ENCODE data around the gene FKBP8.

Gene FKBP8

DNA sequence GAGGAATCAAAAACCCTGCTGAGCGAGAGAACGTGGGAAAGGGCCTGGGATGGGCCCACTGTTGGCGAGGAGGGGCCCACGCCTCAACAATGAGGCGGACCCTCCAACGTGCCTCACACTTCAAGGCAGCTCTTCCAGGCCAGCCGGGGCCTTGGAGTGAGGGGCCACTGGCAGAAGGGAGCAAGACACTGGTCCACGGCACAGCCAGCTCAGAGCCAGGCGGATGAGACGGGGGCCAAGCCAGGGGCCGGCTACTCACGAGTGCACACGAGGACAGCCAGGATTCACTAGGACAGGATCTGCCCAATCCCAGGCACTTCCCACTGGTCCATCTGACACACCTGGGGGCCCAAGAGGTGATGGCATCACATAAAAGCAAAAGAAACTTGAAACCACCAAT is 42.0 kb downstream of the FKBP8 start:
- no peak for ATAC-seq

DNA sequence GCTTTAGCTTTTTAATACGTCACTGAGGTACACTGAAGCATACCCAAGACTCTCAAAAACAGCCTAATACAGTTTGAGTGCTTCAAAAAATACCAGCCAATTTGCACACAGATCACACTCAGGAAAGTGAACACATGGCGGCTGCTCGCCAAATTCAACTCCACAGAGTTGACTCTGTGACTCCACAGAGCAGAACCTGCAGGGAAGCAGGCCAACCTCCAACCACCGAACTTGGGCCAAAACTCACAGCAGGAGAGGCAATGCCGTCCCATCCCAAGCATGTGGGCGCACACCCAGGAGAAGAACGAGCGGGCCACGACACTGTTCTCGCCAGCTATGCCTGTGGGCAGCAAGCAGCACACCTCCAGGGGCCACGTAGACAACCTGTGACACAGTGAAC is 42.6 kb downstream of the FKBP8 start:
- ATAC-seq, result no peak

DNA sequence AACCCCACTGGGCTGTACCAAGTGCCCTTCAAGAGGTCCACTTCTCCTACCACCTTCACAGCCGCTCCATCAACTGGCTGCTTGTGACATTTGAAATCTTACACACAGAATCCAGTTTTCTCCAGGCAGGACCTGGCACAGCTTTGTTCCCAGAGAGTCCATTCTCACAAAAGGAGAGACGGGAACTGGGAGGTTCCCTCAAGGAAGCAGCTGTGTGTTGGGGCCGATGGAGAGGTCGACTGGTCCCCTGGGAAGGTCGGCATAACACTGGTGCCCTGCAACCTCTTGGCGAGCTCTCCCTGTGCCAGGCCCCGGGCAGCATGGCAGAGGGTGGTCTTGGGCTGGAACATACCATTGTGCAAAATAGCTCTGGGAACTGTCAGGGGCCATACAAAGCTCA is 43.0 kb downstream of the FKBP8 start:
- ATAC-seq, result no peak

DNA sequence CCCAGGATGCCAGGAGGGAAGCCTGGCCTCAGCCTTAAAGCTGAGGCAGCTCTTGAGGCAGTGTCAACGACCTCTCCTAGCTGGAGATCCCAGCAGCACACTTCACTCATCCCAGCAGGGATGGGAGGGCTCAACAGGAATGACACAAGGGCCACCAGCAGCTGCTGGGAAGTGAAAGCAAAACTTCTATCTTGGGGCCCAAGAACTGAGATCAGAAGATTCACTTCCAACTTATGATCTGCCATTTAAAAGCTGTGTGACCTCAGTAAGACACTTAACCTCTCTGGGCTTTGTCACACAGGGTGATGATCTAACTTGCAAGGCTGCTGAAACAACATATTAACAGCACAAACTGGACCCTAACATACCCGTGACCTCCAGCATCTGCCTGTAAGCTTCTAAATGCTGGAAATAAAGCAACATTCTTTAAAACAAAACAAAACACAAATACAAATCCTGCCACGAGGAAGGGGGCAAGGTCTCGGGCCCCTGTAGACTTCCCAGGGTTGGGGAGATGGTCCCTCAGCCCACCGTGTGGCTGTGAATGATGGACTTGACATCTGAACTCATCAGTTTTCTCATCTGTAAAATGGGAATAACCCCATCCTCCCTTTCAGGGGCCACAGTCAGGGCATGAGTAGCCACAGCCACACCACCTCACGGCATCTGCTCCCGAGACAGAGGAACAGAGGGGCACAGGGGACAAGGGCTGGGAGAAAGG is 44.2 kb downstream of the FKBP8 start:
- ATAC-seq, result peak in 1 of 2 donors; percentile 12

DNA sequence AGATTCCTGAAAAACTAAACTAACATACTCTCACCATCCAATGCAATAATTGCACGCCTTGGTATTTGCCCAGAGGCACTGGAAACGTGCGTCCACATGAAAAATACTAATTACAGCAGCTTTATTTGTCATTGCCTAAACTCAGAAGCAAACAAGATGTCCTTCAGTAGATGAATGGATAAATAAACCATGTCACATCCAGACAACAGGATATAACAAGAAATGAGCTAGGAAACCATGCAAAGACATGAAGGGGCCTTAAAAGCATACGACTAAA is 46.5 kb downstream of the FKBP8 start:
- no peak for ATAC-seq

DNA sequence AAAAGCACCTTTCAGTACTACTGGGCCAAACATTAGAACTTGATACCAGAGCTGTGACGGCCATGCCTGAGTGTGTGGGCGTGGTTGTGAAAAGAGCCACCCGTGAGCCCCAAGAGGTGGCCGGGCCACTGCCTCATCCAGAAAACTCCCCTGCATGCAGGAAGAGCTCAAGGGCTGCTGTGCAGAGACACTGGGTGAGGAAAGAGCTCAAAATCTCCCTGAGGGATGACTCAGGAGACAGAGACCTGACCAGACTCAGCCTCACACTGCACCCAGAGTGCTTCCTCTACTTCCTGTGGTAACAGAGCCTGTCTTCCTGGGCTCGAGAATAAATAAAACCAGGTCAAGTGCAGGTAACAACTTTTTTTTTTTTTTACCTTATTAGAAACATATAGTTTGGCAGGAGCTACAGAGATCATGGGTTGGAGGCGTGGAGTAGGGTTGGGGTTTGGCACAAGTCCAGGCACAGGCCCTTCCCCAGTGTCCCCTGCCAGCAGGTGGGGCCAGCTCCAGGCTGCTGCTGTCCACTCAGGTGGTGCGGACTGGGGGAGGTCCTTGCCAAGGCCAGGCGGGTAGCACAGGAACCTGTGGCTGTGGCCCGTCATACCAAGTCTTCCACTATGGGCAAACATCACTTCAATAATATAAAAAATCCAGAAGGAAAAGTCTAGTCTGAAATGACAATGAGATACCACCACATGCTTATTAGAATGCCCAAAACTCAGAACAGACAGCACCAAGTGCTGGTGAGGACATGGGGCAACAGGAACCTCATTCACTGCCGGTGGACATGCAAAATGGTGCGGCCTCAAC is 47.0 kb downstream of the FKBP8 start:
- peak; percentile 97 for ATAC-seq

DNA sequence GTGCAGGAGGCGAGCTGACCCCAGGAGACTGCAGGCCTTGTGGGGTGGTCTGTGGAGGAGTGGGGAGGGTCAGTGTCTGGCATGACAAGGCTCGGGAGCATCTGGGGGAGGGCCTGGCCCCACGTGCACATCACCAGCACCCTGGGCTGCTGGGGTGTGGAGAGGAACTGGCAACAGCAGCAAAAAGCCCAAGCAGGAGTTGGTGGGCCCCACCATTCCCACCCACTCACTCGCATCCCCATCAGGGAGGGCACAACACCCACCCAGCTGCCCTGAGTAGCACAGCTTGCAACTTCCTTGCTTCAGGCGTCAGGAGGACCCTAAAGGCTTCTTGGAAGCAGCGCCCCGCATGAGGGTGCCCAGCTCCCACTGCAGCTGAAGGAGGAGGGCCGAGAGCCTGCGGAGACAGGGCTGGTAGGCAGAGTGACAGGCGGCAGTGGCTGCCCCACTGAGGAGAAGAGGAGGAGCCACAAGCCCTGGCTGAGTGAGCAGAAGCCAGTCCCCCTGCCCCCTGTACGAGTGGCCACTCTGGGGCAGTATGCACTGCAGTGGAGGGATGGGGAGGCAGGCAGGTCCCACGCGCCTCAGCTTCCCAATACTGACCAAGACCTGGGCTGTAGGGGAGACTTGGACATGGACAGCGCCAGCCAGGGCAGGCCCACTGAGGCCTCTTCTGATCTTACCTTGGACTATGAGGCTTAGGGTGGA is 48.0 kb downstream of the FKBP8 start:
- ATAC-seq, result no peak

DNA sequence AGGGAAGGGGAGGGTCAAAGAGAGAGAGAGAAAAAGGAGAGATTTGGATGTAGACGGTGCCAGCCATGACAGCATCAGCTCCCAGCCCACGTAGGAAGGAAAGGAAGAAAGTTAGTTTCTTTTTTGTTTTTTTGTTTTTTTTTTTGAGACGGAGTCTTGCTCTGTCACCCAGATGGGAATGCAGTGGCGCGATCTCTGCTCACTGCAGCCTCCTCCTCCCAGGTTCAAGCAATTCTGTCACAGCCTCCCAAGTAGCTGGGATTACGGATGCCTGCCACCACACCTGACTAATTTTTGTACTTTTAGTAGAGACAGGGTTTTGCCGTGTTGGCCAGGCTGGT is 49.1 kb downstream of the FKBP8 start:
- peak in 1 of 2 donors; percentile 9 for ATAC-seq

DNA sequence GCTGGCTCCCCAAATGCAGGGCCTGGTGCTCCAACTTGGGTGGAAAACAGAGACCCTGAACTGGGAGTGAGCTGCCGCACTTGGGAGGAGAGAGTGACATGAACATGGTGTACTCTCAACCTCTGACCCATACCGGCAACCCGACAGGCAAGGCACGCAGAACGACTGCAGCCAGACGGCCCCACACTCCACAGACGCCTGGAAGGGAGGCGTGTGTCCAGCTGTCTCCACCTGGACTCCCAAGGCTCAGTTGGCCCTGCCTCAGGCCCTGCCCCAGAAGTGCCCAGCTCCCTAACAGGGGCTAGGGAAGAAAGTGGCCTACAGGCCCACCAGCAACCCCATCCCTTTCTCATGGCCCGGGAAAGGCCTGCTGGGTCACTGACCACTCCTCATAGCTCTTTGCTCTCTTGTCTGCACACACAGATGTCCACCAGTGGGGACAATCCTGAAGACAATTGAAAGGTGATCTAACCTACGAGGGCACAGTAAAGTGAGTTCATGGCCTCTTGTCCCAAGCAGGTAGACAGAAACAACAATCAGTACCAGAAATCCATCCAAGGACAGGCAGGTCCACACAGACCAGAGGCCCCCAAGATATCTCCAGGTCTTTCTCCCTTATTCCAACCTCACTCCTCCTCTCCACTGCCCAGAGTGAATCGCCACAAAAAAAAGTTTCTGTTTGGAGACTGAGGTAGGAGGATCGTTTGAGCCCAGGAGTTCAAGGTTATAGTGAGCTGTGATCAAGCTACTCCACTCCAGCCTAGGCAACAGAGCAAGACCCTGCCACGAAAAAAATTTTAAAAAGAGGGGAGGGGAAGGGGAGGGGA is 49.7 kb downstream of the FKBP8 start:
- no peak for ATAC-seq

DNA sequence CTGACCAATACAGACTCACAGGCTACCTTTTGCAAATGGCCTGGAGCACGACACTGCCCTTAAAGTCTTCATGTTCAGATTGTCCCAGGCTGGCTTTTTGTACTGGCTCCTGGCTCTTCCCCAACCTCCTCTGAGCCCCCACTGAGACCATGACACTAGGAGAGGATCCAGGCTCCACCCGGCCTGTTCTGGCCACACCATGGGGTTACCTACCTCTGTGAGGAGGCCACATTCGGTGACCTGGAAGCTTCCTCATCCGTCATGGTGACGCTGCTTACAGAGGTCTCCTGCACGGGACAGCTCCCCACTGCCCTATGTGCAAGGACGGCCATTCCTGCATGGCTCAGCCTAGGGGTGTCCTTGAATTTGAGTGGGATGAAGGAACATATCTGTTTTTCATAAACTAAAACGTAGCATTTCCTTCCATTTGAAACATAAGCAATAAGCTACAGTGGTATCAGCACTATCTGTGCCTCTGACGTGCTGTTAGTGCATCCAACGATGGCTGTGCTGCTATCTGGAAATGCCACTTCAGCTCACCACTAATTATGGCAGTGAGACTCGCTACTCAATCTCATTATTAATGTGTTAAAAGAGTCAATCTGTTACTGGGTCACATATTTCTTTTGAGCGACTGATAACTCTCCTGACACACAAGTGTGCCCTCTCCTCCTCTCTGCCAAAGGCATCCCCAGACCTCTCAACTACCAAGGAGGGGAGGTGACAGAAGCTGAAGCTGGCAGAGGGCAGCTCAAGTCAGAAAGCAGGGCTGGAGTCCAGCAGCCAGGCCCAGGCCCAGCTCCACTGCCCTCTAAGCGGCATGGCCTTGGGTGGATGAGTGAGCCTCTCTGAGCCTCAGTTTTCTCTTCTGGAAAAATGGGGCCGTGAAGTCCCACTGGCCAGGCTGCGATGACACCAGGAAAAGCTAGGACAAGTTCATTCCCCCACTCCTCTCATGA is 51.1 kb downstream of the FKBP8 start:
- no peak for ATAC-seq

DNA sequence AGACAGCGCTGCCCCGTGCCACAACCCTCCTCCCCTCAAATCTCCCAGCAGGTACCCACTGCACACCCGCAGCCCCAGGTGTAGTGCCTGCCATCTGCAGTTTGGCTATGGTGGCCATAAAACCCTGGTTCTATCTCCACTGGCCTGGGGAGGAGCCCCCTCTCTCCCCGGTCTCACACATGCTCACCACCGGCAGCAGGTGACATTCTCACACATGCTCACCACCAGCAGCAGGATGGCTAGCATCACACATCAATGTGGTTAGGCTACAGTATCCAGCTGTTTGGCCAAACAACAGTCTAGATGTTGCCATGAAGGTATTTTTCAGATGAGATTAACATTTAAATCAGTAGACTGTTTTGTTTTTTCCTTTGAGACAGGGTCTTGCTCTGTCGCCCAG is 52.6 kb downstream of the FKBP8 start:
- no peak for ATAC-seq

DNA sequence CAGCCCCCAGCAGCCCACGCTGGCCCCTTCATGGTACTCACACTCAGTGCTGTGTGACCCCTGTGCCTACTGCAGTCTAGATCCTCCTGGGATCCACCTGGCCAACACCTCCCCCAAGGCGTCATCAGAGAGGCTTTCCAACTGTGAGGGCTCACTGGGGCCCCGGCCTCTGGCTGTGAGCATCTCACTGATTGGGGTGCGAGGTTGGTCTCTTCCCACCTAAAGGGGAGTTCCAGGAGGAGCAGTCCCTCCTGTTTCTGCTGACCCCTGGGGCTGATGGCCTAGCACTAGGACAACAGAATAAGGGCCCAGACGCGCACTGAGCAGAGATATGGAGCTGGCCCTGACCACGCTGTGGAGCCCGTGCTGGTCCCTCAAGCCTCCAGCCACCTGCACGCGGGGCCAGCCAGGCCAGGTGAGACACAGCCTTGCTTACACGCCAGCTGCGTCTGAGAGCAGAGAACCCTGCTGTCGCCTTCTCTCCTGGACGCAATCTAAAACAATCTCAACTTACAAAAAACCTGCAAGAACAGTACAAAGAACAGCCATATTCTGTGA is 53.7 kb downstream of the FKBP8 start:
- ATAC-seq, result no peak

DNA sequence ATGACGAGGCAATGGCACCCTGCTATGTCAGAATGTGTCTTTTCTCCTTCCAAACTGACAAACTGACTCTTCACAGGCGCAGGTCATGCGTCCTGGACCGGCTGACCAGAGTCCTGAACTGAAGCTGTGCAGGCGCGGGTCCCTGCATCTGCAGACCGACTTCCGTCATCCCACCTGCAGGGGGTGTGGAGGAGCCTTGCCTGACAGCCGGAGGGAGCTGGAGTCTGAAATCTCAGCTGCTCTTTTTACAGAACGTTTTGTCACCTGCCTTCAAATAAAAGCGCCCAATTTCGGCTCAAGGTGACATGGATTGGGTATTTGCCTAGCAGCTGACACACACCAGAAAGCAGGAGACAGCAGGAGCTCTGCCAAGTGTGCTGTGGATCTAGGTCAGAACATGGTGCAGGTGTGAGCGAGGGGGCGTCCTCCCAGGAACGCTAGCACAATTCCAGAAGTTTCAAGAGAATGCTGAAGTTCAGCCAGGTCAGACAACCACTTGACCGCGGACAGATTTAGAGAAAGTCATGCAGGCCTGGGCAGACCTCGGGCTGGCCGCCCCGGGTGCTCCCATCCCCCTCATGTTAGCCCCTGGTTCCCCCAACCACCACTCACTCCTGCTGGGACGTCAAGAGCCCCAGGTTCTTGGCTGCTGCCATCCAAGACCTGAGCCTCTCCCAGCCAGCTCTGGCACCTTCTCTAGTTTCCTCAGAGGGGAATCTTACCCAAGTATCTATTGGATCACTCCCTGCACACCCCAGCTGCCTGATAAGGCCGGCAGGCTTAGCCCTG is 54.3 kb downstream of the FKBP8 start:
- ATAC-seq, result no peak

DNA sequence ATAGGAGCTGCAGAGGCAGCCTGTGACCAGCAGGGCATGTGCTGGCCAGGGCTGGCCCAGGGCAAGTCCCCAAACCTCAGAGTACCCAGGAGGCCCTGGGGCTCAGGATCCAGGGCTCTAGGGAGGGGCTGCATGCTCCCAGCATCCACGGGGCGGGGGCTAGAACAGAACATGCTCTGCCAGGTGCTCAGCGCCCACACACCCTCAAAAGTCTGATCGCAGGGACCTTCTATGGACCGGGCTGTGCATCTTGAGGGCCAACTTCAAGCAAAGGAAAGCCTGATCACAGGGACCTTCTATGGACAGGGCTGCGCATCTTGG is 55.0 kb downstream of the FKBP8 start:
- no peak for ATAC-seq

DNA sequence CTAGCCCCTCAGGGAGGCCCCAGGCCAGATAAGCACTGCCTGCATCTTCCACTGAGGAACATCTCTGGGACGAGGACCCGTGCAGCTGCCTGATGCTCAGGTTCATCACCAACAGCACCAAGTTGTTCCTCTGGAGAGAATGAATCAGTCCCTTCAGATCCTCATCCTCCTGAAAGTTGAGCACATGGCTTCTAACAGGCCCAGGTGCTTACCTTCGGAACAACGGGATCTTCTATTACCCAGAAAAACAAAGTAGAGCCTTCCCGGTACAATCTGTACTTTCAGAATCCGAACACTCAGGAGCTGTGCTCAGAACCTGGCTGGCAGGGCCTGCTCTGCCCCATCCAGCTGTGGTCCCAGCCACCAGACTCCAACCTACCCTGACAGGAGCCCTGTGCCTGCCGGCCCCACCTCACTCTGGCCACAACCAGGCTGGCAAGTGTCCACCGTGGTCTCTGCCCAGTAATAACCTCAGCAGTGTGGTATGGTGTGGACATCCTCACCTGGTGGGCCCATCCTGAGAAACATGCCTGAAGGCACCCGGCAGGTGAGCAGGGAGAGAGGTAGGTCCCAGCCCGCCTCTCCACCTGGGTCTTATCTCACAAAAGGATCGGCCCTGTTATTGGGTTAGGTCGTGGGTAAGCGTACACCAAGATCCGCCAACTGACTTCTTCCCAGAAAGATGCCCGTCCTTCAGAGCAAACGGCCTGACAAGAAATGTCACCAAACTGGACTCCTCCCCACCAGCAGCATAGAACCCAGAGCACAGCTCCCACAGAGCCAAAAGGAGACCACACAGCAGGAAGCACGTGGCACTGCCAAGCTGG is 55.6 kb downstream of the FKBP8 start:
- no peak for ATAC-seq

DNA sequence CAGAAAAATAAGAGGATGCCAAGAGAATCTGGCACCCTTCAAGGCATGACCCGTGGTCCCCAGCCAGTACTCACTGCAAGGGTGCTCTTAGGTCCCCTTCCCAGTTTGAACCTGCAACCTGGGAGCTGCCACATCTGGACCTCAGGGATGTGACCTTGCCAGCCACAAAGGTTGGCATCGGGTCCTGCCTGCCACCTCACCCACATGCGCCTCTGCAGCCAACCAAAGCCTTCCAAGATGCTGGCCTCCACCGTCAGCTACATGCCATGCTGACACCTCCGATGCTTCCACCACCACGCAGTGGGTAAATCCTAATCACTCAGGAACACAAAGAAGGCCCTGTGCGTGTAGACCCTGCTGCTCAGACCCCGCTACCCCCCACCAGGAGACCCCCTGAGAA is 56.6 kb downstream of the FKBP8 start:
- no peak for ATAC-seq

DNA sequence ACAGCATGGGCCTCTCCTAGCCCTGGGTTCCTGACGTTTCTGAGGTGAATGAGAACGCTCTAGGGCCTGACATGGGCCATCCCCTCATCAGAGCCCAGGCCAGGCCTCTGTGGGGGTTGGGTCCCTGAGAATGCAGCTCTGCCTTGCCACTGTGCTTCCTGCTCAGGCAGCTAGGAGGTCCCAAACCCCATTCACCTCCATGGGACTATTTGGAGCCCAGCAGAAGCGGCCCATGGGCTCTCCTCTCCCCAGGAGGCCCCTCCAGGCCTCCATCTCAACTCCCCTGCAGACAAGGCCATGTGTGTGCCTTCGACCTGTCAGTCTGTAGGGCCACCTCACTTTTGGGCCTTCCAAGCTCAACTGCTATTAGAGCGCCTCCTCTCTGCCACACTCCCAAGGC is 58.4 kb downstream of the FKBP8 start:
- ATAC-seq, result no peak

DNA sequence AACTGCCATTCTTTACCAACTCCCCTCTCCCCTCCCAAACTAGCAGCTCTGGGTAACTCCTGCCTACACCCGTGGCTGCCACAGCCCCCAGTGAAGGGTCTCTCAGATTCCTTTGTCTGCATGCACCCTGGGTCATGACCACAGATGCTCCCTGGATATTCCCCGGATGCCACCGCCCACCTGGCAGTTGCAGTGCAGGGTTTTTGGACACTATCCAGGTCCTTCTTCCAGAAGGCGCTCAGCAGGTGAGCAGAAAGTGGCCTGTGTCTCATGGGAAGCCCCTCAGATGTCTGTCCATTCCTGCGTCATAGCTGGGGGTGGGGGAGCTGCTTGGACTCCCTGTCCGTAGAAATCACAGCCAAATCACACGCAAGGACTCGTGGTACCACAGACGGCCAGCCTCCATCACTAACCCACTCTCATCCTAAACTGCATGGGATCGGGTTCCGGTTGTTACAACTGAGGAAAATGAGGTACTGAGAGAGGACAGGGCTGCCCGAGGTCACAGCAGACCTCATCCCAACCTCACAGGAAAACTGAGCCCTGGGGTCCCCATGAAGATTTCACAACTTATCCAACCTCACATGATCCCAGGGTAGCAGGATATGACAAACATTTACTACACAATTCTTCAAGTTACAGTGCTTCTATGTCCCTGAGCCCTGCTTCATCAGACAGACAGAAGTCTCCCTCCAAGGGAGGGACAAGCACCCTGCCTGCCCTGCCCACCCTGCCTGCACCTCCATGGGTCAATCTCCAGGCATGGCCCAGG is 60.1 kb downstream of the FKBP8 start:
- ATAC-seq, result no peak
